Measurements from ENCODE around the gene SIRT5.

- TF ChIP-seq TAF1 (IDR thresholded peaks at IDR 0.05; ENCODE audit: borderline replicate concordance, insufficient read depth, low read length) (no peak), POLR2AphosphoS5 (IDR thresholded peaks at IDR 0.05; ENCODE audit: low read depth, low read length) (no peak), FOXP2 (optimal IDR thresholded peaks at IDR 0.05; ENCODE audit: borderline replicate concordance, extremely low read depth, extremely low read length, insufficient read depth) (no peak)
Measured at GRCh38 chr6:13526357-13526726, 48.1 kb upstream of the SIRT5 start.
